ENCODE data around the gene LHX4. TPM values are rescaled to one million over a fixed set of nuclear protein-coding genes. Genes with fewer than 3 reads are reported as not detected.
A peak's percentile ranks its signal among the peaks of the same experiment; 100 is the strongest.

Gene LHX4
- total and polyA plus RNA-seq, 10 of the 15 experiments (the other 5 are each of a cell fraction or from before 2014, with no cell fraction given) = 0.05 to 0.80 (median 0.32) TPM; not detected in 6

GRCh38 chr1:180252638-180253536, 22.8 kb downstream of the LHX4 start (continued):
- TF ChIP-seq, protein P1, sequence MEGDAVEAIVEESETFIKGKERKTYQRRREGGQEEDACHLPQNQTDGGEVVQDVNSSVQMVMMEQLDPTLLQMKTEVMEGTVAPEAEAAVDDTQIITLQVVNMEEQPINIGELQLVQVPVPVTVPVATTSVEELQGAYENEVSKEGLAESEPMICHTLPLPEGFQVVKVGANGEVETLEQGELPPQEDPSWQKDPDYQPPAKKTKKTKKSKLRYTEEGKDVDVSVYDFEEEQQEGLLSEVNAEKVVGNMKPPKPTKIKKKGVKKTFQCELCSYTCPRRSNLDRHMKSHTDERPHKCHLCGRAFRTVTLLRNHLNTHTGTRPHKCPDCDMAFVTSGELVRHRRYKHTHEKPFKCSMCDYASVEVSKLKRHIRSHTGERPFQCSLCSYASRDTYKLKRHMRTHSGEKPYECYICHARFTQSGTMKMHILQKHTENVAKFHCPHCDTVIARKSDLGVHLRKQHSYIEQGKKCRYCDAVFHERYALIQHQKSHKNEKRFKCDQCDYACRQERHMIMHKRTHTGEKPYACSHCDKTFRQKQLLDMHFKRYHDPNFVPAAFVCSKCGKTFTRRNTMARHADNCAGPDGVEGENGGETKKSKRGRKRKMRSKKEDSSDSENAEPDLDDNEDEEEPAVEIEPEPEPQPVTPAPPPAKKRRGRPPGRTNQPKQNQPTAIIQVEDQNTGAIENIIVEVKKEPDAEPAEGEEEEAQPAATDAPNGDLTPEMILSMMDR (IDR thresholded peaks at IDR 0.05 in 2 of 3, conservative IDR thresholded peaks at IDR 0.05 in 1 of 3; ENCODE audit: control insufficient read depth in 2 of 3, extremely low read depth in 1 of 3, insufficient read depth in 1 of 3, low read depth in 3 of 3, low read length in 3 of 3) = peak; percentile 87 to 92 (median 92)
- TF ChIP-seq CBX3 (IDR thresholded peaks at IDR 0.05; ENCODE audit: borderline replicate concordance, low read depth) (no peak), SP1 (IDR thresholded peaks at IDR 0.05; ENCODE audit: low read depth, low read length) (no peak)

DNA sequence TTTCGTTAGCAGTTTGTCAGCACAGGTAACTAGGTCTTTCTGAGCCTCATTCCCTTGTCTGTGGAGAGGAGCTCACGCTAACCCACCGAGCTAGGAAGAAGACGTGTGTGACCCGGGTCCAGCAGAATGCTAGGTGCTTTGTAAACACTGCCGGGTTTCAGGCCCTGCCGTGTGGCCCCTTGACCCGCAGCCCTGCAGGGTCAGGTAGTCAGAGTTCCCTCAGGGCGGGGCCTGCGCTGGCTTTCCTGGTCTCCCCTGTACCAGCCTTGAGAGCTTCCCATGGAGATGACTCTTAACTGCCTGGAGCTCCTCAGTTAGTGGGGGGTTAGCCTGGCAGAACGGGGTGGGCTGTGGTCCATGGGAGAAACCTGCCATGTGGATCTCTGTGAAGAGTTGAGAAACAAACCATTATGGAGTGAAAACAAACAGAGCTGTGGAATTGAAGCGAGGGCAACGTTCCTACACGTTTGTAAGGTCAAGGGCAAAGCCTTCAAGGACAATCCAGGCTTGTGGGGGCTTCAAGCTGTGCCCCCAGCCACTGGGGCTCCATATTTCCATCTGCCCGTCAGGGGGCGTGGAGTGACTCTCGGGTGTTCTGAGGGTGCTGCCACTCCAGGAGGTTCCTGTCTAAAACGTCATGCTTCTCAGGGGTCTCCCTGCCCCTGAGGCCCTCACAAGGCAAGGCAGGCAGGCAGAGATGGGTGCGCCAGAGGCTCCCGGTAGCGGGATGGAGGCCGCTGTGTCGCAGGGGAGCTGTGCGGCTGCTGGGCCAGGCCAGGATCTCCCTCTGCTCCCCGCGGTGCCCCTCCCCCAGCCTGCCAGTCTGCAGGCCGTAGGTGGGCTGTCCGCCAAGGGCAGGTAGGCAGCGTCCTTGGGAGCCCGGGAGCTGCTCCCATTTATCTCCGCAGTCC, 23.8 kb downstream of the LHX4 start:
- ChIA-PET CTCF (interaction anchor here (0.8 to 4.2 kb wide), 27 partner anchors 8 to 248 kb away, joined by 3 to 105 read pairs (median 6); no protein-coding TSS in a partner anchor), SMC1A (ENCODE audit: uncharacterized antibody, unreplicated experiment) (interaction anchor here (0.6 to 3.6 kb wide), 15 partner anchors 8 to 634 kb away, joined by 3 to 37 read pairs (median 4); no protein-coding TSS in a partner anchor), POLR2A (interaction anchor here (0.5 kb wide), 1 partner anchor 639 kb away, joined by 3 read pairs; no protein-coding TSS in a partner anchor), RAD21 (ENCODE audit: unreplicated experiment) (interaction anchor here (0.7 to 3.3 kb wide), 13 partner anchors 28 to 240 kb away, joined by 3 to 25 read pairs (median 4); no protein-coding TSS in a partner anchor)
- Histone ChIP-seq H3K4me3 (no peak overlapping the region), H4K20me1 (ENCODE audit: control insufficient read depth, insufficient read depth) (no peaks in the 10 kb centered on the region), H2AFZ (ENCODE audit: control insufficient read depth, low read depth, low read length) (no peak overlapping the region), H3K4me2 (ENCODE audit: control insufficient read depth, insufficient read depth) (no peak overlapping the region), H3K27ac (ENCODE audit: control insufficient read depth, insufficient read depth) (no peak overlapping the region), H3K9me3 (replicated peaks; ENCODE audit: control insufficient read depth, insufficient read depth, low read length) (no peaks in the 10 kb centered on the region), H3K36me3 (ENCODE audit: control insufficient read depth in 2 of 2, insufficient read depth in 2 of 2, low read length in 1 of 2) (no peaks in the 10 kb centered on the region), H3K79me2 (ENCODE audit: control insufficient read depth, insufficient read depth, low read length) (no peaks in the 10 kb centered on the region), H3K4me1 (ENCODE audit: control insufficient read depth, insufficient read depth, low read length) (no peaks in the 10 kb centered on the region; the same call in 1 of the 2 replicates), H3K9ac (ENCODE audit: control insufficient read depth, insufficient read depth, low read length) (no peak overlapping the region), H3K27me3 (replicated peaks in 1 of 2; ENCODE audit: control insufficient read depth in 2 of 2, insufficient read depth in 2 of 2, low read length in 1 of 2) (no peaks in the 10 kb centered on the region)
- FAIRE-seq = no peak
- BruUV-seq (replicated peaks) = no TSS peak
- ATAC-seq = no peak
- no peak for DNase-seq (ENCODE audit: low read depth, low spot score)
- in situ Hi-C loops (cut with MboI) (loop anchor here (5.0 kb wide), 1 partner anchor 228 kb away; no protein-coding TSS in a partner anchor), intact Hi-C loops (cut with micrococcal nuclease; ENCODE audit: unreplicated experiment) (no loop called here)
- TF ChIP-seq KDM1A (IDR thresholded peaks at IDR 0.05; ENCODE audit: borderline replicate concordance) (no peak), ZSCAN29 (IDR thresholded peaks at IDR 0.05) (no peak), EZH2 (IDR thresholded peaks at IDR 0.05; ENCODE audit: borderline replicate concordance, control insufficient read depth, low read depth, low read length) (no peak), SUPT20H (IDR thresholded peaks at IDR 0.05; ENCODE audit: borderline replicate concordance, control insufficient read depth, low read depth, low read length) (no peak), POLR2AphosphoS2 (IDR thresholded peaks at IDR 0.05; ENCODE audit: low read depth, low read length) (no peak), STAT3 (IDR thresholded peaks at IDR 0.05; ENCODE audit: low read depth, low read length) (no peak), NBN (IDR thresholded peaks at IDR 0.05) (no peak), RBBP5 (conservative IDR thresholded peaks at IDR 0.05) (no peak), JUNB (IDR thresholded peaks at IDR 0.05) (no peak), TCF12 (IDR thresholded peaks at IDR 0.05; ENCODE audit: low read depth, low read length) (no peak), RAD51 (IDR thresholded peaks at IDR 0.05) (no peak), SKIL (IDR thresholded peaks at IDR 0.05; ENCODE audit: low read depth, poor library complexity, severe bottlenecking) (no peak), RUNX3 (IDR thresholded peaks at IDR 0.05; ENCODE audit: low read length) (no peak), FOXK2 (IDR thresholded peaks at IDR 0.05) (no peak)
- WGBS (ENCODE audit: insufficient coverage, insufficient replicate concordance, low lambda C conversion rate, missing lambda C conversion rate) = 69% methylated on average over 31 of the region's 31 CpGs
